ENCODE data around the gene TRPV4.

The TRPV4 gene

GRCh38 chr12:109804820-109805761 is 28.1 kb downstream of the TRPV4 start:
- DNase-seq: no peak

GRCh38 chr12:109803678-109804077 is 29.5 kb downstream of the TRPV4 start:
- DNase-seq: no peak

GRCh38 chr12:109802828-109803227 is 30.4 kb downstream of the TRPV4 start:
- DNase-seq: no peak

- no peak for DNase-seq
Observed at GRCh38 chr12:109800536-109800935, 32.7 kb downstream of the TRPV4 start.

GRCh38 chr12:109798691-109799090 is 34.5 kb downstream of the TRPV4 start:
- DNase-seq: no peak

GRCh38 chr12:109797905-109798669 is 35.1 kb downstream of the TRPV4 start:
- no peak for DNase-seq

GRCh38 chr12:109796057-109796456 is 37.1 kb downstream of the TRPV4 start:
- no peak for DNase-seq

GRCh38 chr12:109795023-109795422 is 38.2 kb downstream of the TRPV4 start:
- no peak for DNase-seq

GRCh38 chr12:109793826-109794501 is 39.2 kb downstream of the TRPV4 start:
- DNase-seq: no peak

- DNase-seq: no peak
Observed at GRCh38 chr12:109793411-109793810, 39.8 kb downstream of the TRPV4 start.

- no peak for DNase-seq
Observed at GRCh38 chr12:109792992-109793391, 40.2 kb downstream of the TRPV4 start.

- DNase-seq: no peak
Observed at GRCh38 chr12:109789526-109790048, 43.6 kb downstream of the TRPV4 start.

- no peak for DNase-seq
Observed at GRCh38 chr12:109786799-109787198, 46.4 kb downstream of the TRPV4 start.

GRCh38 chr12:109785854-109786253 is 47.3 kb downstream of the TRPV4 start:
- no peak for DNase-seq

- DNase-seq: no peak
Observed at GRCh38 chr12:109783965-109784244, 49.3 kb downstream of the TRPV4 start.

- no peak for DNase-seq
Observed at GRCh38 chr12:109783135-109783964, 49.8 kb downstream of the TRPV4 start.

- no peak for DNase-seq
Observed at GRCh38 chr12:109782326-109782703, 50.9 kb downstream of the TRPV4 start.

- DNase-seq: no peak
Observed at GRCh38 chr12:109781668-109782325, 51.4 kb downstream of the TRPV4 start.

- no peak for DNase-seq
Observed at GRCh38 chr12:109779382-109779781, 53.8 kb downstream of the TRPV4 start.

GRCh38 chr12:109778684-109779083 is 54.5 kb downstream of the TRPV4 start:
- DNase-seq: no peak

GRCh38 chr12:109777544-109777943 is 55.7 kb downstream of the TRPV4 start:
- no peak for DNase-seq

GRCh38 chr12:109776624-109777023 is 56.6 kb downstream of the TRPV4 start:
- DNase-seq: no peak
